H9 (cell line): ENCODE results near the gene AFF4. TPM values are rescaled to one million over a fixed set of nuclear protein-coding genes. Genes with fewer than 3 reads are reported as not detected.

ENCODE experiments used
- DNase-seq: peaks from one replicate; pipeline ENCODE4 v3.0.0-alpha.2; 2017
- H2AFZ ChIP-seq: one replicate; pipeline ENCODE4 v1.6.1; 2013; ENCODE audit warnings: mild to moderate bottlenecking, low read length, control low read depth, moderate library complexity
- H2AK5ac ChIP-seq: 2 replicates; pipeline ENCODE4 v1.6.1; 2013; ENCODE audit warnings: low read length, control low read depth, mixed read lengths; ENCODE audit not compliant: insufficient read length
- H2BK120ac ChIP-seq: one replicate; pipeline ENCODE4 v1.6.1; 2013; ENCODE audit warnings: low read depth, mild to moderate bottlenecking, low read length, control low read depth, inconsistent platforms; ENCODE audit not compliant: poor library complexity, severe bottlenecking
- H2BK12ac ChIP-seq: 2 replicates; pipeline ENCODE4 v1.6.1; 2013; ENCODE audit warnings: low read length, control low read depth, mixed read lengths, low read depth; ENCODE audit not compliant: insufficient read length
- H2BK15ac ChIP-seq: 2 replicates; pipeline ENCODE4 v1.6.1; 2013; ENCODE audit warnings: low read depth, low read length, control low read depth
- H2BK20ac ChIP-seq: one replicate; pipeline ENCODE4 v1.6.1; 2013; ENCODE audit warnings: low read depth, mild to moderate bottlenecking, low read length, control low read depth, inconsistent platforms; ENCODE audit not compliant: poor library complexity, severe bottlenecking
- H2BK5ac ChIP-seq: 2 replicates; pipeline ENCODE4 v1.6.1; 2013; ENCODE audit warnings: low read length, control low read depth, mixed read lengths; ENCODE audit not compliant: insufficient read length
- H3K14ac ChIP-seq: 2 replicates; pipeline ENCODE4 v1.6.1; 2013; ENCODE audit warnings: low read length, control low read depth; ENCODE audit not compliant: insufficient read depth
- H3K18ac ChIP-seq: 2 replicates; pipeline ENCODE4 v1.6.1; 2013; ENCODE audit warnings: low read depth, mild to moderate bottlenecking, mixed read lengths, low read length, control low read depth; ENCODE audit not compliant: insufficient read length
- H3K23ac ChIP-seq: 2 replicates; pipeline ENCODE4 v1.6.1; 2013; ENCODE audit warnings: low read length, control low read depth, mixed read lengths, low read depth; ENCODE audit not compliant: insufficient read length
- H3K23me2 ChIP-seq: 2 replicates; pipeline ENCODE4 v1.6.1; 2013; ENCODE audit warnings: low read depth, mild to moderate bottlenecking, mixed read lengths, low read length, control low read depth; ENCODE audit not compliant: insufficient read length, poor library complexity, severe bottlenecking
- H3K27ac ChIP-seq: 2 replicates; pipeline ENCODE4 v1.5.1; 2013; ENCODE audit warnings: low read length, control low read depth, mixed read lengths, low read depth; ENCODE audit not compliant: insufficient read length
- H3K27me3 ChIP-seq: 2 replicates; pipeline ENCODE4 v1.6.1; 2013; ENCODE audit warnings: low read length, control low read depth, inconsistent platforms; ENCODE audit not compliant: insufficient read depth
- H3K4ac ChIP-seq: 2 replicates; pipeline ENCODE4 v1.6.1; 2013; ENCODE audit warnings: low read depth, mild to moderate bottlenecking, control low read depth, inconsistent platforms, low read length, moderate library complexity
- H3K4me1 ChIP-seq: 2 replicates; pipeline ENCODE4 v1.6.1; 2013; ENCODE audit warnings: low read length, control low read depth, inconsistent platforms; ENCODE audit not compliant: insufficient read depth
- H3K4me2 ChIP-seq: 2 replicates; pipeline ENCODE4 v1.6.1; 2013; ENCODE audit warnings: low read length, control low read depth, mixed read lengths; ENCODE audit not compliant: insufficient read length, insufficient read depth
- H3K56ac ChIP-seq: 2 replicates; pipeline ENCODE4 v1.6.1; 2013; ENCODE audit warnings: low read depth, mild to moderate bottlenecking, mixed read lengths, low read length, control low read depth; ENCODE audit not compliant: insufficient read length
- H3K79me1 ChIP-seq: 2 replicates; pipeline ENCODE4 v1.6.1; 2013; ENCODE audit warnings: low read depth, mild to moderate bottlenecking, moderate library complexity, low read length, control low read depth, inconsistent platforms; ENCODE audit not compliant: insufficient read depth, poor library complexity, severe bottlenecking
- H3K79me2 ChIP-seq: 2 replicates; pipeline ENCODE4 v1.6.1; 2013; ENCODE audit warnings: low read length, control low read depth, inconsistent platforms; ENCODE audit not compliant: insufficient read depth
- H3K9ac ChIP-seq: 2 replicates; pipeline ENCODE4 v1.6.1; 2013; ENCODE audit warnings: low read length, control low read depth, mixed read lengths; ENCODE audit not compliant: insufficient read length; ENCODE audit errors: extremely low read depth
- H3K9me3 ChIP-seq: one replicate; pipeline ENCODE4 v1.6.1; 2013; ENCODE audit warnings: low read depth, low read length, inconsistent platforms; ENCODE audit not compliant: control insufficient read depth
- H3T11ph ChIP-seq: one replicate; pipeline ENCODE4 v1.6.1; 2013; ENCODE audit warnings: mild to moderate bottlenecking, low read length, control low read depth, inconsistent platforms
- H4K20me1 ChIP-seq: one replicate; pipeline ENCODE4 v1.6.1; 2013; ENCODE audit not compliant: control insufficient read depth, insufficient read length, insufficient read depth
- H4K5ac ChIP-seq: 2 replicates; pipeline ENCODE4 v1.6.1; 2013; ENCODE audit warnings: low read depth, mild to moderate bottlenecking, mixed read lengths, low read length, control low read depth; ENCODE audit not compliant: insufficient read length
- H4K8ac ChIP-seq: replicated peaks from 2 replicates; pipeline ENCODE4 v1.6.1; 2013; ENCODE audit warnings: low read length, control low read depth, mixed read lengths, low read depth; ENCODE audit not compliant: insufficient read length
- H4K91ac ChIP-seq: 2 replicates; pipeline ENCODE4 v1.6.1; 2013; ENCODE audit warnings: low read depth, mild to moderate bottlenecking, moderate library complexity, mixed read lengths, low read length, control low read depth; ENCODE audit not compliant: insufficient read length
- H3K27ac Mint-ChIP-seq, 3 experiments: 2 replicates in 2 of 3; 3 replicates in 1 of 3; pipeline ENCODE4 v1.8.0; 2020 to 2021; ENCODE audit warnings: mixed read lengths in 3 of 3, mild to moderate bottlenecking in 1 of 3, moderate library complexity in 1 of 3
- H3K27me3 Mint-ChIP-seq: 2 replicates; pipeline ENCODE4 v1.8.0; 2021; ENCODE audit warnings: low read depth, mild to moderate bottlenecking, moderate library complexity, mixed read lengths
- H3K36me3 Mint-ChIP-seq, 3 experiments: 2 replicates in 2 of 3; 3 replicates in 1 of 3; pipeline ENCODE4 v1.8.0; 2020 to 2021; ENCODE audit warnings: low read depth in 3 of 3, mixed read lengths in 3 of 3; ENCODE audit not compliant: insufficient read depth in 1 of 3
- H3K4me1 Mint-ChIP-seq, 2 experiments: 2 replicates each; pipeline ENCODE4 v1.8.0; 2020; ENCODE audit warnings: mixed read lengths in 2 of 2
- H3K4me3 Mint-ChIP-seq, 2 experiments: 2 replicates in 1 of 2; 3 replicates in 1 of 2; pipeline ENCODE4 v1.8.0; 2020 to 2021; ENCODE audit warnings: mild to moderate bottlenecking in 2 of 2, mixed read lengths in 2 of 2, moderate library complexity in 1 of 2
- H3K9me3 Mint-ChIP-seq, 2 experiments: 2 replicates in 1 of 2; 3 replicates in 1 of 2; pipeline ENCODE4 v1.8.0; 2020; ENCODE audit warnings: mild to moderate bottlenecking in 2 of 2, mixed read lengths in 2 of 2, moderate library complexity in 1 of 2
- WGBS: extraction: QIAGEN DNeasy Blood & Tissue Kit; methylation state at CpG from one replicate; pipeline ENCODE4 v1.1.7; 2013; ENCODE audit warnings: missing lambda C conversion rate, low lambda C conversion rate, mixed read lengths; ENCODE audit not compliant: insufficient read length; ENCODE audit errors: extremely low coverage; 5-methylcytosine and 5-hydroxymethylcytosine counted together
- total RNA-seq: library from RNA; stranded (reverse); gene quantifications from 2 replicates; pipeline ENCODE4 v1.2.1, GENCODE V29; 2021
- TF ChIP-seq, protein P1 (sequence below): fragments of 200-600 bp; sonication (generic); conservative IDR thresholded peaks from 3 replicates; pipeline ENCODE4 v1.8.0; 2021; ENCODE audit warnings: antibody characterized with exemption, mild to moderate bottlenecking

AFF4 gene
- total RNA-seq, 1 experiment from 2014 or later = 73.2 TPM

DNA sequence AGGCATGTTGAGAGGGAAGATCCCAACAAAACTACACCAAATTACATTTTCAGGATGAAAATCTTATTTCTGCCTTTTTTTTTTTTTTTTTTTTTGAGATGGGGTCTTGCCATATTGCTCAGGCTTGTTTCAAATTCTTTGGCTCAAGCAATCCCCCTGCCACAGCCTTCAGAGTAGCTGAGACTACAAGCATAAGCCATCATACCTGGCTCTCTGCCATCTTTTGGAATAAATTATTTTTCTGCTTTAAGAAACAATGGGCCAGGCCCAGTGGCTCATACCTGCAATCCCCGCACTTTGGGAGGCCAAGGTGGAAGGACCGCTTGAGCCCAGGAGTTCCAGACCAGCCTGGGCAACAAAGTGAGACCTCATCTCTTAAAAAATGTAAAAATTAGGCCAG lies 14.3 kb downstream of the AFF4 start:
- no peak overlapping the region for H2BK15ac ChIP-seq
- peaks cover 4 to 10% (median 10%) of the 10 kb centered on the region in 3 experiments; a peak in 6 of 7 replicates for H3K36me3 Mint-ChIP-seq
- H3K9ac ChIP-seq = no peak overlapping the region
- no peak overlapping the region for H3K23ac ChIP-seq
- peaks cover 55% of the 10 kb centered on the region; the same call in 1 of the 2 replicates for H3K79me2 ChIP-seq
- H3T11ph ChIP-seq = no peak overlapping the region
- H2AFZ ChIP-seq = no peak overlapping the region
- peaks cover 3% of the 10 kb centered on the region for H3K79me1 ChIP-seq
- no peaks in the 10 kb centered on the region for H3K9me3 ChIP-seq
- H3K4me1 Mint-ChIP-seq = peaks cover 5 to 9% of the 10 kb centered on the region in 2 experiments
- no peaks in the 10 kb centered on the region for H3K27me3 ChIP-seq
- no peak overlapping the region for H3K18ac ChIP-seq
- no peak overlapping the region for H4K8ac ChIP-seq
- no peaks in the 10 kb centered on the region for H4K20me1 ChIP-seq
- no peak overlapping the region for H3K4me3 Mint-ChIP-seq
- H3K4me1 ChIP-seq = no peaks in the 10 kb centered on the region
- H2AK5ac ChIP-seq = no peak overlapping the region
- H2BK120ac ChIP-seq = no peak overlapping the region
- H3K27me3 Mint-ChIP-seq = no peaks in the 10 kb centered on the region
- no peak overlapping the region for H3K56ac ChIP-seq
- H4K91ac ChIP-seq = no peak overlapping the region
- no peak overlapping the region for H3K4me2 ChIP-seq
- peak overlapping the region in 2 of 3 experiments; percentile 27 to 56; a peak in 4 of 7 replicates for H3K27ac Mint-ChIP-seq
- H3K9me3 Mint-ChIP-seq = no peaks in the 10 kb centered on the region
- H2BK5ac ChIP-seq = no peak overlapping the region
- H3K4ac ChIP-seq = no peak overlapping the region
- TF ChIP-seq, protein P1, sequence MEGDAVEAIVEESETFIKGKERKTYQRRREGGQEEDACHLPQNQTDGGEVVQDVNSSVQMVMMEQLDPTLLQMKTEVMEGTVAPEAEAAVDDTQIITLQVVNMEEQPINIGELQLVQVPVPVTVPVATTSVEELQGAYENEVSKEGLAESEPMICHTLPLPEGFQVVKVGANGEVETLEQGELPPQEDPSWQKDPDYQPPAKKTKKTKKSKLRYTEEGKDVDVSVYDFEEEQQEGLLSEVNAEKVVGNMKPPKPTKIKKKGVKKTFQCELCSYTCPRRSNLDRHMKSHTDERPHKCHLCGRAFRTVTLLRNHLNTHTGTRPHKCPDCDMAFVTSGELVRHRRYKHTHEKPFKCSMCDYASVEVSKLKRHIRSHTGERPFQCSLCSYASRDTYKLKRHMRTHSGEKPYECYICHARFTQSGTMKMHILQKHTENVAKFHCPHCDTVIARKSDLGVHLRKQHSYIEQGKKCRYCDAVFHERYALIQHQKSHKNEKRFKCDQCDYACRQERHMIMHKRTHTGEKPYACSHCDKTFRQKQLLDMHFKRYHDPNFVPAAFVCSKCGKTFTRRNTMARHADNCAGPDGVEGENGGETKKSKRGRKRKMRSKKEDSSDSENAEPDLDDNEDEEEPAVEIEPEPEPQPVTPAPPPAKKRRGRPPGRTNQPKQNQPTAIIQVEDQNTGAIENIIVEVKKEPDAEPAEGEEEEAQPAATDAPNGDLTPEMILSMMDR = no peak
- H3K27ac ChIP-seq = no peak overlapping the region
- DNase-seq = no peak
- no peak overlapping the region for H4K5ac ChIP-seq
- H2BK20ac ChIP-seq = no peak overlapping the region
- no peaks in the 10 kb centered on the region for H3K23me2 ChIP-seq
- no peak overlapping the region for H2BK12ac ChIP-seq
- WGBS = no CpG with 5 or more reads among the region's 2 CpGs
- no peak overlapping the region for H3K14ac ChIP-seq
